ENCODE data around the gene NANS. TPM values are rescaled to one million over a fixed set of nuclear protein-coding genes. Genes with fewer than 3 reads are reported as not detected.
"Not testable (repeated sequence)": the region's sequence is repeated elsewhere in the genome, so short reads cannot be mapped to it uniquely, and the experiment has no call there.

Gene NANS
- polyA plus RNA-seq, 4 donors = 38.2 to 43.9 (median 41.0) TPM

- DNase-seq (ENCODE audit: low read depth in 4 of 4, low spot score in 2 of 4) = peak in 2 of 4 donors; percentile 36 to 45
Measured at GRCh38 chr9:98074115-98074990, 17.8 kb downstream of the NANS start.

DNA sequence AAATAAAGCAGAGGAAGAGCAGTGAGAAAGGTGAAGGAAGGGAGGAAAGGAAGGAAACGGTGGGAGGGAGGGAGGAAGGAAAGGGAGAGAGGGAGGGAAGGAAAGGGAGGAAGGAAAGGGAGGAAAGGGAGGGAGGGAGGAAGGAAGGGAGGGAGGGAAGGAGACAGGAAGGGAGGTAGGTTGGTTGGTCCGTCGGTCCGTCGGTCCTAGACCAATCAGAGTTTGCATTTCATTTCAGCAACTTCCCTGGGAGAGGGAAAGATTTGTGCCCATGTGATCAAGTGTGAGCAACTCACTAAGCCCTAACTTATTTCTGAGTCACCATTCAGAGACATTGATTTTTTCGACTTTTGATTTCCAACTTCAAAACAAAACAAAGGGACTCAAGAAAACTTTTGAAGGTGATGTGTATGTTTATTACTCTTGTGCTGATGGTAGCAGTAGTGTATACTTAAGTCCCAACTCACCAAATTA, 18.8 kb downstream of the NANS start:
- no peak for DNase-seq (ENCODE audit: low read depth in 4 of 4, low spot score in 2 of 4)

DNA sequence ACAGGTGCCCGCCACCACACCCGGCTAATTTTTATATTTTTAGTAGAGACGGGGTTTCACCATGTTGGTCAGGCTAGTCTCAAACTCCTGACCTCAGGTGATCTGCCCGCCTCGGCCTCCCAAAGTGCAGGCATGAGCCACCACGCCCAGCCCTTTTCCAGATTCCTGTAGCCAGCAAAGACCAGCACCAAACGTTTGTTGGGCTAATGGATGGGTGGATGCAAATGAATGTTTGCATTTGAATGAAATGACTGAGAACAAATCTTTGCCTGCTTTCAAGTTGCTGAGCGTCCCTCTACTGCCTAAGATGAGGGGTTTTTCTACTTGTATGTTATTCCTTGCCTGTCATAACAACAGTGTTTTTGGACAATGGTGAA, 20.0 kb downstream of the NANS start:
- DNase-seq (ENCODE audit: low read depth in 4 of 4, low spot score in 2 of 4) = not testable (repeated sequence)

DNA sequence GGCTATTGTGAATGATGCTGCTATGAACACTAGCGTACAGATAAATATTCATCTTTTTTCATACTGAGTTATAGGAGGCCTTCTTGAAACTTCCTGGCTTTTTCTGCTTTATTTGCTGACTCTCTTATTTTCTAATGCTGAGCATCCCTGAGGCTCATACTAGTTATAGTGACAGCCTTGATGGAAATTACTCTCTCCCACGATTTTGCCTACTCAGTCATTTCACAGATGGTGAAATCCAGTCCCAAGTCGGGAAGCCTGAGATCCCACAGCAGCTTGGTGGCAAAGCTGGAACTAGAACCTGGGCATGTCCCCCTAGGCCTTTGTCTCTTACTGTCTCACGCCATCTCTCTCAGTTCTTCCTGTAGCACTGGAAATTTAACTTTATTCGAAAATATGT, 22.4 kb downstream of the NANS start:
- no peak for DNase-seq (ENCODE audit: low read depth in 4 of 4, low spot score in 2 of 4)

- DNase-seq (ENCODE audit: low read depth in 4 of 4, low spot score in 2 of 4) = no peak
Measured at GRCh38 chr9:98080326-98080725, 23.8 kb downstream of the NANS start.

DNA sequence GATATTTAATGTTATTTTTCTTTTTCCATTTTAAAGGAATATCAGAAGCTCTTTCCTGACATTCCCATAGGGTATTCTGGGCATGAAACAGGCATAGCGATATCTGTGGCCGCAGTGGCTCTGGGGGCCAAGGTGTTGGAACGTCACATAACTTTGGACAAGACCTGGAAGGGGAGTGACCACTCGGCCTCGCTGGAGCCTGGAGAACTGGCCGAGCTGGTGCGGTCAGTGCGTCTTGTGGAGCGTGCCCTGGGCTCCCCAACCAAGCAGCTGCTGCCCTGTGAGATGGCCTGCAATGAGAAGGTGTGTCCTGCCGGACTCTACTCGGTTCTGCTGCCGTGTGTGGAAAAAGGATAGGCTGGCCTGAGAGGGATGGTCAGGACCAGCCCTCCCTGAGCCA, 24.2 kb downstream of the NANS start:
- no peak for DNase-seq (ENCODE audit: low read depth in 4 of 4, low spot score in 2 of 4)

GRCh38 chr9:98081477-98082219, 25.1 kb downstream of the NANS start:
- DNase-seq (ENCODE audit: low read depth in 4 of 4, low spot score in 2 of 4) = no peak

- no peak for DNase-seq (ENCODE audit: low read depth in 4 of 4, low spot score in 2 of 4)
Measured at GRCh38 chr9:98083061-98083501, 26.5 kb downstream of the NANS start.

GRCh38 chr9:98083566-98084183, 27.1 kb downstream of the NANS start:
- no peak for DNase-seq (ENCODE audit: low read depth in 4 of 4, low spot score in 2 of 4)

DNA sequence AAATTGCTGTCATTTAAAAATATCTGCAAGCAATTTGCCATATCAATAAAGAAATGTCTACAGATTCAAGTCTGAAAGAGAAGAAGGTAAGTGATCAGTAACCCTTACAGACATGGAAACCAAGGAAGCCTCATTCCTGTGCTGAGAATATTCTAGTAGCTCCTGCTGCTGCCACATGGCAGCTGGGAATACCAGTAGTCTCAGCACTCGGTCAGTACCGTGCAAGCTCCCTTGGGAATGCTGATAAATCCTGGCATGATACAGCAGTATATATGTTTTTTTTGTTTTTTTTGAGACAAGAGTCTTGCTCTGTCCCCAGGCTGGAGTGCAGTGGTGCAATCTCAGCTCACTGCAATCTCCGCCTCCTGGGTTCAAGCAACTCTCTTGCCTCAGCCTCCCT, 27.9 kb downstream of the NANS start:
- DNase-seq (ENCODE audit: low read depth in 4 of 4, low spot score in 2 of 4) = no peak

GRCh38 chr9:98085058-98085457, 28.5 kb downstream of the NANS start:
- DNase-seq (ENCODE audit: low read depth in 4 of 4, low spot score in 2 of 4) = no peak

DNA sequence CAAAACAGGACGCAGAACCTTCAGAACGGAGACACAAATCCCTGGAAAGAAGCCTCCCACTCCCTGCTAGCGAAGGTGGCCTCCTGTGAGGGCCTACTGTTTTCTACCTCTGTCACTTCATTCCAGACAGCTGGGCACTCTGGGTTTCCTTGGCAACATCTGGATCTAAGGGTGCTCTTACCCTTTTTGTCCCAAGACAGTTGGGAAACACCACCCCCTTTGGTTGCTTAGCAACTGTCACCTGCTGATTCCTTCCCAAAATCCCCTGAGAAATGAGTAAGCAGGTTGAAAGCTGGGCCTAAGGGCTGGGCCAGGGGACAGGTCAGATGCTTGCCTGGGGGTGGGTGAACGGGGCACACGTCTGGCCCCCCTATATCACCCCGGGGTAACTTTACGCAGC, 29.4 kb downstream of the NANS start:
- DNase-seq (ENCODE audit: low read depth in 4 of 4, low spot score in 2 of 4) = no peak

DNA sequence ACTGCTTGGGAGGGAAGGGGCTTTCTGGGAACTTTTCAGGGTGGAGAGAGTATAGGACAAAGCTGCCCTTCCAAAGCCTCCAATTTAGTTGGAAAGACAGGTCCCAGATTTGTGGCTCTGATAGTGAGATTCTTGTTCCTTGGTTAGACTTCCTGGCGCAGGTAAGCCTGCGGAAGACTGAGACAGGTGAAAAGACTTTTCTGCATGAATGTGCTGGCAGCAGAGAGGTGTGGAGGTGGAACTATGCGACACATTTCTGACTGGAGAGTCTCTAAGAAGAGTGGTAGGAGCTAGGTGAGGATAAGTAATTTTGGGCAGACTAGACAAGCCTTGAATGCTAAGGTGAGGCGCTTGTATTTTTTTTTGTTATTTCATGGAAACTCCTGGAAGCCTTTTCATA, 29.9 kb downstream of the NANS start:
- no peak for DNase-seq (ENCODE audit: low read depth in 4 of 4, low spot score in 2 of 4)

- DNase-seq (ENCODE audit: low read depth in 4 of 4, low spot score in 2 of 4) = peak in 3 of 4 donors; percentile 26 to 44 (median 32)
Measured at GRCh38 chr9:98087420-98088354, 31.2 kb downstream of the NANS start.

DNA sequence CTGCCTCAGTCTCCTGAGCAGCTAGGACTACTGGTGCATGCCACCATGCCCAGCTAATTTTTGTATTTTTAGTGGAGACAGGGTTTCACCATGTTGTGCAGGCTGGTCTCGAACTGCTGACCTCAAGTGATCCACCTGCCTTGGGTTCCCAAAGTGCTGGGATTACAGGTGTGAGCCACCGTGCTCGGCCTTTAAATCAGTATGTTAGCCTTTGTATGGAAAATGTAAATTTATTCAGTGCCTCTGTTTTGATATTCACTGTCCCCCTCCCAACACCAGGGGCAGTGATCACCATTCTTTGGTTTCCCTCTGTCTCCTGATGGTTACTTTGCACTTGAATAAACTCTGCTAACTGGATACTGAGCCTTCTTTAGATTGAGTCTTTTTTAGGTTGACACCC, 34.1 kb downstream of the NANS start:
- DNase-seq (ENCODE audit: low read depth in 4 of 4, low spot score in 2 of 4) = not testable (repeated sequence)

GRCh38 chr9:98091735-98092612, 35.4 kb downstream of the NANS start:
- DNase-seq (ENCODE audit: low read depth in 4 of 4, low spot score in 2 of 4) = no peak

GRCh38 chr9:98092613-98092931, 36.0 kb downstream of the NANS start:
- DNase-seq (ENCODE audit: low read depth in 4 of 4, low spot score in 2 of 4) = no peak

- no peak for DNase-seq (ENCODE audit: low read depth in 4 of 4, low spot score in 2 of 4)
Measured at GRCh38 chr9:98094316-98094715, 37.8 kb downstream of the NANS start.

DNA sequence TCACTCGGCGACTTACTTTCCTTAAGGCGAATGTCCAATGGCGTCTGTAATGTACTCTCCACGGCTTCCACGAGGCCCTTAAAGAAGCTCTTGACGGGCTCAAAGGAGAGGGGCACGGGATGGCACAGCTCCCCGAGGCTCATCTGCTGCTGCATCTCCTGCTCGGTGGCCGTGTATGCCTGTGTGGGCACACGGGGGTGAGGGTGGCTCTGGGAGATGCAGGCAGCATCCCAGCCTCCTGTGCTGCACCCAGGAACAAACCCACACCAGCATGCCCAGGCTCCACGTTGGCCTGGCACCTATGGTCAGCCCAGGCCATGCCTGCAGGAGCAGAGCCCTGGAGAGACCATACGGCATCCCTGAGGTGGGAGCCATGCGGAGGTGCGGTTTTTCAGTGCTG, 38.3 kb downstream of the NANS start:
- no peak for DNase-seq (ENCODE audit: low read depth in 4 of 4, low spot score in 2 of 4)
